ENCODE data around the gene CAV1.

Gene CAV1

GRCh38 chr7:116527521-116527920 lies 2.7 kb downstream of the CAV1 start:
- no peak for TF ChIP-seq TAF1 (IDR thresholded peaks at IDR 0.05; ENCODE audit: low read depth, low read length)
- no peak for TF ChIP-seq SPI1 (IDR thresholded peaks at IDR 0.05; ENCODE audit: low read depth, low read length)
- no peak for TF ChIP-seq POU2F2 (IDR thresholded peaks at IDR 0.05; ENCODE audit: low read depth, low read length)
- TF ChIP-seq PAX5 (IDR thresholded peaks at IDR 0.05; ENCODE audit: insufficient read depth, low read length, severe bottlenecking) = no peak
- TF ChIP-seq POLR2A (IDR thresholded peaks at IDR 0.05; ENCODE audit: low read depth, low read length) = no peak
- no peak for TF ChIP-seq POLR2AphosphoS5 (IDR thresholded peaks at IDR 0.05; ENCODE audit: low read depth, low read length)
- DNase-seq (ENCODE audit: insufficient read length, low spot score) (no peak), FAIRE-seq (no peak)

DNA sequence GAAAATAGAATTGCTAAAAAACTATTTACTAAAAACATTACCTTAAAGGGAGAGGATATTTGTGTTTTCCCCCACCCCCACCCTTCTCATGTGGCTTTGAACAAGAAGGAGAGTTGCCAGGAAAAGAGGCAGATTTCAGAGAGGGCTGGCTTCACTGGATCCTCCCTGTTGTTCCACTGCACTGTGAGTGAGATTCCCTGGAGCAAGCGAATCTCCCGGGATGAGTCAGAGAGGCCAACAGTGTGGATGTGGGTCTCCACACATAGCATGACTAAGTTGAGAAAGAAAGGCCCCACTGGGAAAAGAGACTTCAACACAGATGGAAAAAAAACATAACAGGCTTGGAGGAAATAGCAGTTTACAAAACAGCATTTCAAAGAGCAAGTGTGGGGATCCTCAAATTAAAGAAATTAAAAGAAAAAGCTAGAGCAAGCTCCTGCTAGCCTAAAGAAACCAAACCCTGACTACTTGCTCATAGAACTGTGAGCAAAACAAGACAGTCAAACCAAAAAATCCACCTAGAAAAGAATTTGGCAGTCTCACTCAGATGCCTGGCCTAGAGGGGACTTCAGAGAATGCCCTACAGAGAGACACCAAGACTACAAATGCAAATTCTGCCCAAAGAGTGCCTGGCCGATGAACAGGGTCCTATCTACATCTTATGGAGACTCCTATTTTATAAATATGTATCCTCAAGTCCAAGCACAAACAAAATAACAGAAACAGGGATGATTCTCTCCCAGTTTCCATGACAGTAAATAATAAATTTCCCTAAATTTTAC lies 3.4 kb downstream of the CAV1 start:
- no peak for DNase-seq (ENCODE audit: insufficient read length, low spot score)
- TF ChIP-seq POLR2A (IDR thresholded peaks at IDR 0.05; ENCODE audit: low read depth, low read length) (no peak), PAX5 (IDR thresholded peaks at IDR 0.05; ENCODE audit: insufficient read depth, low read length, severe bottlenecking) (no peak), POLR2AphosphoS5 (IDR thresholded peaks at IDR 0.05; ENCODE audit: low read depth, low read length) (no peak), SPI1 (IDR thresholded peaks at IDR 0.05; ENCODE audit: low read depth, low read length) (no peak), POU2F2 (IDR thresholded peaks at IDR 0.05; ENCODE audit: low read depth, low read length) (no peak), TAF1 (IDR thresholded peaks at IDR 0.05; ENCODE audit: low read depth, low read length) (no peak)
- FAIRE-seq = no peak

GRCh38 chr7:116529250-116529649 lies 4.4 kb downstream of the CAV1 start:
- DNase-seq (ENCODE audit: insufficient read length, low spot score) (no peak), FAIRE-seq (no peak)
- TF ChIP-seq POLR2A (IDR thresholded peaks at IDR 0.05; ENCODE audit: low read depth, low read length) (no peak), SPI1 (IDR thresholded peaks at IDR 0.05; ENCODE audit: low read depth, low read length) (no peak), TAF1 (IDR thresholded peaks at IDR 0.05; ENCODE audit: low read depth, low read length) (no peak), PAX5 (IDR thresholded peaks at IDR 0.05; ENCODE audit: insufficient read depth, low read length, severe bottlenecking) (no peak), POLR2AphosphoS5 (IDR thresholded peaks at IDR 0.05; ENCODE audit: low read depth, low read length) (no peak), POU2F2 (IDR thresholded peaks at IDR 0.05; ENCODE audit: low read depth, low read length) (no peak)

DNA sequence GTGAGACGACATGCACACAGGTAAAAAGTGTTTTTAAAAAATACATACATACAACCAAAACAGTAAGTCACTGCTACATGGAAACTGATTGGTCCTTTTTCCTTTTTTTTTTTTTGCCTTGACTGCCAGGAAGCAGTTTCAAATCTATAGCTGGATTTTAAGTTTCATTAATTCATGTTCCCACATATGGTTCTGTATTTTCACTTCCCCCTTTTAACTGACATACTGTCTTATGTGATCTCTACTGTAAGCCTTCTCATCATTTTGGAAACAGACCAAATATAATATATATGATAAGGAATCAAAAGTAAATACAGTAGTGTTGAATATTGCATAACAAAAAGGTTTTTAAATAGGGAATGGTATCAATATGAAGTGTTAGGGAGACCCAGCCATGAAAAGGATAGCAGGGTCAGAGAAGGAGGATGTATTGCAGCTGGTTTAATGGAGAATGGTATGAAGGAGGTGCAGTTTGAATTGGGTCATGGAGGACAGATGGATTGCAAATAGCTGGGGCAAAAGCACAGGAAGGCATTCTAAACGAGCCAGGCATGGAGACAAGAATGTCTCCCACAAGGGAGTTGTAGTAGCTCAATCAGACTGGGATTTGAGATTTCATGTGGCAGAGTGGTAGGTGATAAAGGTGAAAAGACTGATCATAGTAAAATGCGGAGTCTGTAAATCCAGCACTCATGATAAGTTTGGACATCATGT lies 5.4 kb downstream of the CAV1 start:
- TF ChIP-seq POU2F2 (IDR thresholded peaks at IDR 0.05; ENCODE audit: low read depth, low read length) = no peak
- peak; percentile 59; the same call in 1 of the 2 replicates for TF ChIP-seq SPI1 (IDR thresholded peaks at IDR 0.05; ENCODE audit: low read depth, low read length)
- DNase-seq (ENCODE audit: insufficient read length, low spot score) (no peak), FAIRE-seq (no peak)

DNA sequence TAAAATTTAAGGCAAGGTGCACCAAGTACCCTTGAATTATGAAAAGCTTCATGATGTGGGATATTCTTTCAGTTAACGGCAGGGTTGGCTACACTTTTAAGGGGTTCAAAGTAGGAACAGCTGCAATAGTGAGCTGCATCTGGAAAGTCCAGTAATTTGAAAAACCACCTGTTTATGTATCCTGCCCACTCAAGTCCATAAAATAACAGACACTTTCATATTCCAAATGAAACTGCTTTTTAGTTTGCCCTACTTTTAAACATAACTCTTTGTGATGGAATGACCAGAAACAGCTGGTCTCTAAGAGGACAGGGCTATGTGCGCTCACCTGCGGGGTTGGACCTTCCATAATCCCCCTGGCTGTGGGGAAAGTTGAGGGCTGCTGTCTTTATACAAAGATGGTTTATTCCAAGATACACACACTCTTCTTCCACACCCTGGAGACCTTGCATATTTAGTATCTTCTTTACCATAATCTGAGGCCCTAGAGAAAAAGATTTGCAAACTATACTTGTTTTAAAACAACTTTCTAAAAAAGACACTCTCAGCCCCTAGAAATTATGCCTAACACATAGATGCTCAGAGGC lies 7.4 kb downstream of the CAV1 start:
- no peak for TF ChIP-seq POU2F2 (IDR thresholded peaks at IDR 0.05; ENCODE audit: low read depth, low read length)
- TF ChIP-seq PAX5 (IDR thresholded peaks at IDR 0.05; ENCODE audit: insufficient read depth, low read length, severe bottlenecking) = no peak
- no peak for TF ChIP-seq POLR2AphosphoS5 (IDR thresholded peaks at IDR 0.05; ENCODE audit: low read depth, low read length)
- TF ChIP-seq TAF1 (IDR thresholded peaks at IDR 0.05; ENCODE audit: low read depth, low read length) = no peak
- TF ChIP-seq SPI1 (IDR thresholded peaks at IDR 0.05; ENCODE audit: low read depth, low read length) = no peak
- TF ChIP-seq POLR2A (IDR thresholded peaks at IDR 0.05; ENCODE audit: low read depth, low read length) = no peak
- DNase-seq (ENCODE audit: insufficient read length, low spot score) (no peak), FAIRE-seq (no peak)

DNA sequence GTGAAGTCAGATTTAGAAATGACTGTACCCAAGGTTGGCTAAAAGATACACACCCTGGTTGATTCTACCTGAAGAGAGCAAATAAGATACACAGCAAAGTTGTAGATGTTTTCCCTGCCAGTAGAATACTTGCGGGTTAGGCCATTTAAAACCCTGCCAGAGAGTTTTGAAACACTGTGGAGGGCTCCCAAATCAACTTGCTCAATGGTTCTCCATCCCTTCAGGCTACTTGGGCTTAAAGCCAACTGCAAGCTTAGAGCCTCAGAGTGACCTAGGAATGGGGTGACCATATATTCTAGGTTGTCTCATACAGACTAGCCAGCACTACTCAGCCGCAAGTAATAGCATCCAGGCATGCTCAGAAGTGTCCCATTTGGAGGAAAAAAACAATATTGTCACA lies 10.0 kb downstream of the CAV1 start:
- DNase-seq (ENCODE audit: insufficient read length, low spot score) = no peak
- TF ChIP-seq PAX5 (IDR thresholded peaks at IDR 0.05; ENCODE audit: insufficient read depth, low read length, severe bottlenecking) = no peak
- TF ChIP-seq POLR2A (IDR thresholded peaks at IDR 0.05; ENCODE audit: low read depth, low read length) = no peak
- no peak for TF ChIP-seq TAF1 (IDR thresholded peaks at IDR 0.05; ENCODE audit: low read depth, low read length)
- no peak for TF ChIP-seq POLR2AphosphoS5 (IDR thresholded peaks at IDR 0.05; ENCODE audit: low read depth, low read length)
- TF ChIP-seq POU2F2 (IDR thresholded peaks at IDR 0.05; ENCODE audit: low read depth, low read length) = no peak
- TF ChIP-seq SPI1 (IDR thresholded peaks at IDR 0.05; ENCODE audit: low read depth, low read length) = no peak
- FAIRE-seq = no peak

DNA sequence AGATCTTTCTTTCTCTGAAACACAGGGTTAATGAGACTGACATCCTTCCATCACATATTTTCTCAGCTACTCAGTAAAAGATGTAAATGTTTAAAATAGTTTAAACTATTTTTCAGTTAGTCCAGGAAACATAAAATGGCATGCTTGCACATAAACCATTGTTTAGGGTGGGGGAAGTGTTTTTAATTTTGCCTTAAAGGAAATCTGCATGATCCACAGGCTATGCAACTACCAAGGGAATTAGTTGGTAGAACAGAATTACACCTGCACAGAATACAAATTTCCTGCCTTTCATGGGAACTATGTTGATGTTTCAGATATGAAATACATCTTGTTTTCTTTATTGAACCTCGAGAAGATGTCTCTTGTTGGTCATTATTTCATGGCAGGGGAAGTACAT lies 10.6 kb downstream of the CAV1 start:
- FAIRE-seq = no peak
- TF ChIP-seq POU2F2 (IDR thresholded peaks at IDR 0.05; ENCODE audit: low read depth, low read length) = no peak
- no peak for TF ChIP-seq SPI1 (IDR thresholded peaks at IDR 0.05; ENCODE audit: low read depth, low read length)
- TF ChIP-seq TAF1 (IDR thresholded peaks at IDR 0.05; ENCODE audit: low read depth, low read length) = no peak
- TF ChIP-seq PAX5 (IDR thresholded peaks at IDR 0.05; ENCODE audit: insufficient read depth, low read length, severe bottlenecking) = no peak
- no peak for TF ChIP-seq POLR2AphosphoS5 (IDR thresholded peaks at IDR 0.05; ENCODE audit: low read depth, low read length)
- no peak for TF ChIP-seq POLR2A (IDR thresholded peaks at IDR 0.05; ENCODE audit: low read depth, low read length)
- DNase-seq (ENCODE audit: insufficient read length, low spot score) = no peak

DNA sequence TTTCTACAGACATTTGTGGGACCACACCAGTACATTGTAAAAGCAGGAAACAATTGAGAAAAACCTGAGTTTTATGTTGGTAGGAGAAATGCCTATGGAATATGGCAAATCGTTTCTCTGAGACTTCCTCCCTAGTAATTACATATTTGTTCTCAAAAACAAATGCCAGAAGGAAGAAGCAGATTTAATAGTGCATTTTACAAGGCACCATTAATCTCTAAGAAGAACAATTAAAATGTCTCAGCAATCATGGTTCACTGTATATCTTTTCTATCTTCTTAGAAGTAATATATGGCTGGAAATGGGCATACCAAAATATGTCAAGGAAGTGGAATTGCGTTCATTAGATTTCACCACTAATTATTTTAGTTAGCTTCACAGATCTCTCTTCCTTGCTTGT lies 13.3 kb downstream of the CAV1 start:
- DNase-seq (ENCODE audit: insufficient read length, low spot score) = no peak
- FAIRE-seq = no peak

DNA sequence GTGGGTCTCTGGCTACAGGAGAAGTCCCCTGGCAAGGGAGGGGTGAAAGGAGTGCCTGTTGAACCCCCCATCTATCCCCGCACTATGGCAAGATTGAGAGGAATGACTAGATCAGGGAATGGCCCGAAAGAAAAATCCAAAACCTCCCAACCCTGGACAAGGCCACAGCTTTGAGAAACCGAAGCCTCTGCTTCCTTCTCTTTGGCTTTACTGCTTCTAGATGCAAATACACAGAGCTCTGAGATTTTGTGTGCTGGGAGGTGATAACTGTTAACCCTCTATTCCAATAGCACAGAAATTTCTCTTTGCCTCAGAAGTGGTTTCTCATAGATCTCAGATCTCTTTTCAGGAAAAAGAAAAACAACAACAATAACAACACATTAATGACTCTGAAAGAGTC lies 15.0 kb downstream of the CAV1 start:
- FAIRE-seq (no peak), DNase-seq (ENCODE audit: insufficient read length, low spot score) (no peak)
- TF ChIP-seq POLR2A (IDR thresholded peaks at IDR 0.05; ENCODE audit: low read depth, low read length) (no peak), SPI1 (IDR thresholded peaks at IDR 0.05; ENCODE audit: low read depth, low read length) (no peak), POLR2AphosphoS5 (IDR thresholded peaks at IDR 0.05; ENCODE audit: low read depth, low read length) (no peak), PAX5 (IDR thresholded peaks at IDR 0.05; ENCODE audit: insufficient read depth, low read length, severe bottlenecking) (no peak), POU2F2 (IDR thresholded peaks at IDR 0.05; ENCODE audit: low read depth, low read length) (no peak), TAF1 (IDR thresholded peaks at IDR 0.05; ENCODE audit: low read depth, low read length) (no peak)

More for the DNA sequence above, 13.3 kb downstream of the CAV1 start:
- TF ChIP-seq SPI1 (IDR thresholded peaks at IDR 0.05; ENCODE audit: low read depth, low read length) (no peak), POU2F2 (IDR thresholded peaks at IDR 0.05; ENCODE audit: low read depth, low read length) (no peak), POLR2A (IDR thresholded peaks at IDR 0.05; ENCODE audit: low read depth, low read length) (no peak), TAF1 (IDR thresholded peaks at IDR 0.05; ENCODE audit: low read depth, low read length) (no peak), PAX5 (IDR thresholded peaks at IDR 0.05; ENCODE audit: insufficient read depth, low read length, severe bottlenecking) (no peak), POLR2AphosphoS5 (IDR thresholded peaks at IDR 0.05; ENCODE audit: low read depth, low read length) (no peak)

Measured in GM12891 (cell line).